Thyroid gland (tissue), 4 donors: ENCODE measurements around the gene WASF2. TPM values are rescaled to one million over a fixed set of nuclear protein-coding genes. Genes with fewer than 3 reads are reported as not detected.

Source experiments
- DNase-seq, 2 donors: peaks; one replicate each; pipeline ENCODE4 v3.0.0-alpha.2; 2019
- H3K27ac ChIP-seq, 3 donors: fragments of 200-600 bp; sonication (generic); 1 replicate in 2 of 3; 2 replicates in 1 of 3; pipeline ENCODE4 v1.5.1; 2016 to 2019; ENCODE audit warnings: mild to moderate bottlenecking in 1 of 3, moderate library complexity in 1 of 3
- H3K27me3 ChIP-seq: fragments of 200-600 bp; sonication (generic); one replicate; pipeline ENCODE4 v1.5.1; 2019
- H3K36me3 ChIP-seq, 2 donors: fragments of 200-600 bp; sonication (generic); one replicate each; pipeline ENCODE4 v1.5.1; 2016 to 2019
- H3K4me1 ChIP-seq, 2 donors: fragments of 200-600 bp; sonication (generic); one replicate each; pipeline ENCODE4 v1.5.1; 2017 to 2019
- H3K4me3 ChIP-seq, 3 donors: fragments of 200-600 bp; sonication (generic); replicated peaks in 1 of 3; 1 replicate in 2 of 3; 2 replicates in 1 of 3; pipeline ENCODE4 v1.5.1; 2016; ENCODE audit warnings: mild to moderate bottlenecking in 1 of 3
- H3K9me3 ChIP-seq: fragments of 200-600 bp; sonication (generic); one replicate; pipeline ENCODE4 v1.5.1; 2017
- CTCF ChIP-seq, 6 experiments: fragments of 200-600 bp in 3 of 6; fragments of 450-650 bp in 3 of 6; sonication (generic) in 3 of 6; IDR thresholded peaks; one replicate each; pipeline ENCODE4 v1.5.1; 2016 to 2019; ENCODE audit warnings: antibody characterized with exemption in 6 of 6, mild to moderate bottlenecking in 2 of 6, inconsistent platforms in 1 of 6, moderate library complexity in 1 of 6
- POLR2A ChIP-seq, 2 donors: fragments of 450-650 bp; IDR thresholded peaks; one replicate each; pipeline ENCODE4 v1.6.1; 2017; ENCODE audit warnings: antibody characterized with exemption in 2 of 2, mild to moderate bottlenecking in 2 of 2, moderate library complexity in 1 of 2
- WGBS, 2 donors: methylation state at CpG; one replicate each; pipeline ENCODE4 v1.1.5; 2017; 5-methylcytosine and 5-hydroxymethylcytosine counted together
- intact Hi-C: fragments of 100-400 bp; cut with DNase I; formaldehyde crosslinking; loops from one replicate; pipeline ENCODE4 v1.15.1; 2023
- total RNA-seq, 4 donors: library from RNA; depleted of rRNA; stranded (reverse); fragments of >200 nt; gene quantifications; one replicate each; pipeline ENCODE4 v1.2.3, GENCODE V29; 2016

The WASF2 gene
- total RNA-seq, 4 donors from 2014 or later, result 38.3 to 47.7 (median 46.7) TPM

GRCh38 chr1:27416387-27417111 is 73.4 kb downstream of the WASF2 start:
- Histone ChIP-seq H3K27ac (peak overlapping the region; percentile 81 to 87 (median 85)), H3K9me3 (no peaks in the 10 kb centered on the region), H3K4me1 (peaks cover 70 to 83% of the 10 kb centered on the region in 2 donors), H3K27me3 (no peaks in the 10 kb centered on the region), H3K4me3 (no peak overlapping the region), H3K36me3 (peaks cover 27 to 36% of the 10 kb centered on the region in 2 donors)
- TF ChIP-seq POLR2A (IDR thresholded peaks at IDR 0.05) (no peak), CTCF (IDR thresholded peaks at IDR 0.05) (peak in 4 of 6 experiments; percentile 31 to 42 (median 38))
- DNase-seq, result no peak
- WGBS, 2 donors, result 66 to 71% methylated on average over 3 of the region's 3 CpGs
- intact Hi-C loops, result no loop called here

GRCh38 chr1:27414091-27414490 is 75.9 kb downstream of the WASF2 start:
- Histone ChIP-seq H3K27ac (peak overlapping the region; percentile 28 to 85 (median 68)), H3K4me3 (no peak overlapping the region), H3K27me3 (no peaks in the 10 kb centered on the region), H3K4me1 (peaks cover 60 to 62% of the 10 kb centered on the region in 2 donors), H3K36me3 (peaks cover 44 to 59% of the 10 kb centered on the region in 2 donors), H3K9me3 (no peaks in the 10 kb centered on the region)
- intact Hi-C loops, result no loop called here
- DNase-seq, result no peak
- TF ChIP-seq CTCF (IDR thresholded peaks at IDR 0.05) (no peak), POLR2A (IDR thresholded peaks at IDR 0.05) (no peak)
- 59 to 86% methylated on average over 1 of the region's 1 CpG for WGBS, 2 donors

GRCh38 chr1:27413004-27413403 is 77.0 kb downstream of the WASF2 start:
- Histone ChIP-seq H3K9me3 (no peaks in the 10 kb centered on the region), H3K36me3 (peaks cover 46 to 69% of the 10 kb centered on the region in 2 donors), H3K27ac (peak overlapping the region; percentile 28 to 85 (median 68)), H3K27me3 (no peaks in the 10 kb centered on the region), H3K4me3 (no peak overlapping the region), H3K4me1 (peaks cover 51% of the 10 kb centered on the region in 2 donors)
- WGBS, 2 donors, result 31 to 48% methylated on average over 4 of the region's 4 CpGs
- intact Hi-C loops, result no loop called here
- TF ChIP-seq CTCF (IDR thresholded peaks at IDR 0.05) (no peak), POLR2A (IDR thresholded peaks at IDR 0.05) (no peak)
- DNase-seq, result peak; percentile 70 to 77

- intact Hi-C loops, result no loop called here
- Histone ChIP-seq H3K36me3 (peaks cover 51 to 70% of the 10 kb centered on the region in 2 donors), H3K4me1 (peaks cover 46% of the 10 kb centered on the region in 2 donors), H3K27me3 (no peaks in the 10 kb centered on the region), H3K9me3 (no peaks in the 10 kb centered on the region), H3K27ac (peak overlapping the region in 2 of 3 donors; percentile 68 to 85), H3K4me3 (no peak overlapping the region)
- DNase-seq, result no peak
- TF ChIP-seq POLR2A (IDR thresholded peaks at IDR 0.05) (no peak), CTCF (IDR thresholded peaks at IDR 0.05) (no peak)
- WGBS, 2 donors, result 91 to 92% methylated on average over 4 of the region's 4 CpGs
These were observed 77.5 kb downstream of the WASF2 start for GRCh38 chr1:27412502-27412901.

GRCh38 chr1:27410709-27411108 is 79.3 kb downstream of the WASF2 start:
- H3K27me3 ChIP-seq, result no peaks in the 10 kb centered on the region
- H3K4me3 ChIP-seq, result no peak overlapping the region
- TF ChIP-seq CTCF (IDR thresholded peaks at IDR 0.05) (no peak), POLR2A (IDR thresholded peaks at IDR 0.05) (no peak)
- no peaks in the 10 kb centered on the region for H3K9me3 ChIP-seq
- 89 to 90% methylated on average over 2 of the region's 2 CpGs for WGBS, 2 donors
- no peak overlapping the region for H3K27ac ChIP-seq
- intact Hi-C loops, result no loop called here
- DNase-seq, result no peak
- H3K36me3 ChIP-seq, result peaks cover 57 to 76% of the 10 kb centered on the region in 2 donors
- H3K4me1 ChIP-seq, result peaks cover 28 to 39% of the 10 kb centered on the region in 2 donors
